GM12892 (cell line): ENCODE results near the gene SYTL2.

Experiments
- DNase-seq: peaks from one replicate; pipeline ENCODE4 v3.0.0; 2011; ENCODE audit not compliant: insufficient read length
- FAIRE-seq: peaks from 2 replicates; lab custom pipeline; 2011; peaks lifted over from hg19 to GRCh38; lab: Jason Lieb, UNC
- POLR2A ChIP-seq: IDR thresholded peaks from 2 replicates; pipeline ENCODE4 v1.6.1; 2011; ENCODE audit warnings: low read depth, low read length, control low read depth
- POLR2AphosphoS5 ChIP-seq: IDR thresholded peaks from 2 replicates; pipeline ENCODE4 v1.6.1; 2011; ENCODE audit warnings: low read depth, low read length, control low read depth
- TAF1 ChIP-seq: IDR thresholded peaks from 2 replicates; pipeline ENCODE4 v1.6.1; 2011; ENCODE audit warnings: low read depth, mild to moderate bottlenecking, control low read depth, low read length, borderline replicate concordance

Gene SYTL2

DNA sequence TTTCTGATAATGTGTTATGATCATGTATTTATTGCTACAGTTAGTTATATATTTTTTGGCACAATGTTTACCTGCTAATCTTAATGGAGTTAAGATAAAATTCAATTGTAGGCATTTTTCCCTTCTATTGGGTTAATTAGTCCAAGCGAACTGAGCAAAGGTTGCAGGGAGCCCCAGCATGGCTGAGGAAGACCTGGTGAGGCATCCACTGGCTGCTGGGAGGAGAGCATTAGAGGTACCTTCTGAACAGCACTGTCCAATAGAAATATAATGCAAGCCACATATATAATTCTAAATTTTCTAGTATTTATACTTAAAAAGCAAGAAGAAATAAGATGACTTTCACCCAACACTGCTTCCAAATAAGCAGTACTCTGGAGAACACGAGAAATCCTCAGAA lies 163.9 kb downstream of the SYTL2 start:
- FAIRE-seq (no peak), DNase-seq (no peak)
- TF ChIP-seq TAF1 (no peak), POLR2AphosphoS5 (no peak), POLR2A (no peak)
